ENCODE results near the gene S1PR4.
"Not testable (repeated sequence)": the region's sequence is repeated elsewhere in the genome, so short reads cannot be mapped to it uniquely, and the experiment has no call there.

S1PR4 gene

DNA sequence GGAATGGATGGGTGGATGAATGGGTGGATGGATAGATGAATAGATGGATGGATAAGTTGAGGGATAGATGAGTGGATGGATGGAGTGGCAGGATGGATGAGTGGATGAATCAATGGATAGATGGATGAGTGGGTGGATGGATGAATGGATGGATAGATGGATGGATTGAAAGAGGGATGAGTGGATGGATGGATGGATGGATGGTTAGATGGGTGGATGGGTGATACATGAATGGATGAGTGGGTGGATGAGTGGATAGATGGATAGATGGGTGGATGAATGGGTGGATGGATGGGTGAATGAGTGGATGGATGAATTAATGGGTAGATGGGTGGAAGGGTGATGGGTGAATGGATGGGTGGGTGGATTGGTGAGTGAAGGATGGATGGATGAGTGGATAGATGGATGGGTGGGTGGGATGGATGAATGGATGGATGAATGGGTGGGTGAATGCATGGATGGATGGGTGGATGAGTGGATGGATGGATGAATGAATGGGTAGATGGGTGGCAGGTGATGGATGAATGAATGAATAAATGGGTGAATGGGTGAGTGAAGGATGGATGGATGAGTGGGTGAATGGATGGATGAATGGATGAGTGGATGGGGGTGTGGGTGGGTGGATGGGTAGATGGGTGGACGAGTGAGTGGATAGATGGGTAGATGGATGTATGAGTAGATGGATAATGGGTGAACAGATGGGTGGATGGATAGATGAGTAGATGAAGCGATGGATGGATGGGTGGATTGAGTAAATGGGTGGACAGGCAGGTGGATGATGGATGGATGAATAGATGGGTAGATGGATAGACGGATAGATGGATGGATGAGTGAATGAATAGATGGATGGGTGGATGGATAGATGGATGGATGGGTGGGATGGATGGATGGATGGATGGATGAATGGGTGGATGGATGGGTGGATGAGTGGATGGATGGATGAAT, 25.0 kb upstream of the S1PR4 start:
- no peak for DNase-seq

DNA sequence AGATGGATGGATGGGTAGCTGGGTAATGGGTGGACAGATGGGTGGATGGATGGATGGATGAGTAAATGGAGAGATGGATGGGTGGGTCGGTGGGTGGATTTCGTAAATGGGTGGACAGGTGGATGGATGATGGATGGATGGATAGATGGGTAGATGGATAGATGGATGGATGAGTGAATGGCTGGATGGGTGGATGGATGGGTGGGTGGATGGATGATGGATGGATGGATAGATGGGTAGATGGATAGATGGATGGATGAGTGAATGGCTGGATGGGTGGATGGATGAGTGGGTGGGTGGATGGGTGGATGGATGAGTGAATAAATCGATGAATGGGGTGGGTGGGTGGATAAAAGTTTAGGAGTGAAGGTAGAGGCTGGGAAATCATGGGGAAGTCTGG, 24.1 kb upstream of the S1PR4 start:
- not testable (repeated sequence) for DNase-seq

GRCh38 chr19:3154957-3155736, 23.4 kb upstream of the S1PR4 start:
- DNase-seq, result no peak

- no peak for DNase-seq
Observed at GRCh38 chr19:3157096-3157845, 21.3 kb upstream of the S1PR4 start.

GRCh38 chr19:3159565-3159964, 19.0 kb upstream of the S1PR4 start:
- DNase-seq, result no peak

- DNase-seq, result no peak
Observed at GRCh38 chr19:3160219-3160618, 18.4 kb upstream of the S1PR4 start.

- no peak for DNase-seq
Observed at GRCh38 chr19:3161453-3161852, 17.1 kb upstream of the S1PR4 start.

GRCh38 chr19:3162418-3163229, 15.9 kb upstream of the S1PR4 start:
- DNase-seq, result no peak

- peak; percentile 55 for DNase-seq
Observed at GRCh38 chr19:3163230-3163886, 15.2 kb upstream of the S1PR4 start.

DNA sequence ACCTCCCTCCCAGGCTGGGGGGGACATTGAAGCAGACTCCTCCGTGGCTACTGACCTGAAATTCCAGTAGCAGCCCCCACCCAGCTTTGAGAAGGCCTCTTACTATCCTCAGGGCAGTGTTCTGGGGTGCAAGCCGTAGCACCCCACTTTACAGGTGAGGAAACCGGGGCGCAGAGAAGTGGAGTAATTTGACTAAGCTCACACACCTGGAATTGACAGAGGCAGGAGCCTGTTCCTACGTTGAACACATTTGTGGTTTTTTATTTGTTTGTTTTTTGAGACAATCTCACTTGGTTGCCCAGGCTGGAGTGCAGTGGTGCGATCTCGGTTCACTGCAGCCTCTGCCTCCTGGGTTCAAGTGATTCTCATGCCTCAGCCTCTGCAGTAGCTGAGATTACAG, 14.6 kb upstream of the S1PR4 start:
- DNase-seq, result no peak

DNA sequence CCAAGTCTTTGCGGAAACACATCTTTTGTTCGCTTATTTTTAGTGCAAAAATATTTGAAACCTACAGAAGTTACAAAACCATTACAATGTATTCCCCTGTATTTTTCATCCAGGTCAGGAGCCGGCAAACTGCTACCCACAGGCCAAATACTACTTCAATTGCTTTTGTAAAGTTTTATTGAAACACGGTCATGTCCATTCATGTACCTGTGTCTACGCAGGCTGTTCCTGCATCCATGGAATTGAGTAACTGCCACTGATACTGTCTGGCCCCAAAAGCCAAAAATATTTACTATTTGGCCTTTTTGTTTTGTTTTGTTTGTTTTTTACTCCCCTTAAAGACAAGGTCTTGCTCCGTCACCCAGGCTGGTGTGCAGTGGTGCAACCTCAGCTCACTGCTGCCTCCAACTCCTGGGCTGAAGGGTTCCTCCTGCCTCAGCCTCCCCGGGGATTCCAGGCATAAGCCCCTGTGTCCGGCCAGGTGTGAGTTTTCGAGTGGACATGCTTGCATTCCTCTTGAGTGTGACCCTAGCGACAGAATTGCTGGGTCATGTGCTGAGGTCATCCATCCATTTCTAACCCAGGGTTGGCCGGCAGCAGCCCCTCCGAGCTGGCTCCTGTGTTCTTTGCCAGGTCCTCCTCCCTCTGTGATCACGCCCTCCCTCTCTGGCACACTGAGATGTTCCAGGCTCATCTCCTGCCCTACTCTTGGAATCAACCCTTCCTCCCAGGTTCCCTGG, 10.9 kb upstream of the S1PR4 start:
- no peak for DNase-seq

- no peak for DNase-seq
Observed at GRCh38 chr19:3171894-3172672, 6.5 kb upstream of the S1PR4 start.

DNA sequence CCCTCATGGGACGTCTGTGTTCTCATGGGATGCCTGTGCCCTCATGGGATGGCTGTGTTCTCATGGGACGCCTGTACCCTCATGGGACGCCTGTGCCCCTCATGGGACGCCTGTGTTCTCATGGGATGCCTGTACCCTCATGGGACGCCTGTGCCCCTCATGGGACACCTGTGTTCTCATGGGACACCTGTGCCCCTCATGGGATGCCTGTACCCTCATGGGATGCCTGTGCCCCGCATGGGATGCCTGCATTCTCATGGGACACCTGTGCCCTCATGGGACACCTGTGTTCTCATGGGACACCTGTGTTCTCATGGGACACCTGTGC, 5.9 kb upstream of the S1PR4 start:
- DNase-seq, result not testable (repeated sequence)

- no peak for DNase-seq
Observed at GRCh38 chr19:3175781-3176714, 2.5 kb upstream of the S1PR4 start.

DNA sequence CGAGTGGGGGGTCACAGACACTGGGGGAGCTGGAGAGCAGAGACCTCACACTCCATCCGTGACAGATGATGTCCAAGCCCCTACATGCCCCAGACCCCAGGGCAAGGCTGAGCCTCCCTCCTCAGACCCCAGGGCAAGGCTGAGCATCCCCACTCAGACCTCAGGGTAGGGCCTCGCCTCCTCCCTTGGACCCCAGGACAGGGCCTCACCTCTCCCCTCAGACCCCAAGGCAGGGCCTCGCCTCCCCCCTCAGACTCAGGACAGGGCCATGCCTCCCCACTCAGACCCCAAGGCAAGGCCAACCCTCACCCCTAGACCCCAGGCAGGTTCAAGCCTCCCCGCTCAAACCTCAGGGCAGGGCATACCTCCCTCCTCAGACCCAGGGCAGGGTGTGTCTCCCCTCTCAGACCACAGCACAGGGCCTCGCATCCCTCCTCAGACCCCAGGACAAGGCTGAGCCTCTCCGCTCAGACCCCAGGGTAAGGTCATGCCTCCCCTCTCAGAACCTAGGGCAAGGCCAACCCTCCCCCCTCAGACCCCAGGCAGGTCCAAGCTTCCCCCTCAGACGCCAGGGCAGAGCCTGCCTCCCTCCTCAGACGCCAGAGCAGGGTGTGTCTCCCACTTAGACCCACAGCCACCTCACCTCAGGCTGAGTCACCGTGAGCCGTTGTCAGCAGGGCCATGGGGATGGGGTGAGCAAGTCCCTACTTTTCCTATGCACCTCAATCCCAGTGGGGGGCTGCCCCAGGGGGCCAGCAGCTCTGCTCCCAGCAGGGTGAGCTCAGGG, 1.7 kb upstream of the S1PR4 start:
- no peak for DNase-seq

DNA sequence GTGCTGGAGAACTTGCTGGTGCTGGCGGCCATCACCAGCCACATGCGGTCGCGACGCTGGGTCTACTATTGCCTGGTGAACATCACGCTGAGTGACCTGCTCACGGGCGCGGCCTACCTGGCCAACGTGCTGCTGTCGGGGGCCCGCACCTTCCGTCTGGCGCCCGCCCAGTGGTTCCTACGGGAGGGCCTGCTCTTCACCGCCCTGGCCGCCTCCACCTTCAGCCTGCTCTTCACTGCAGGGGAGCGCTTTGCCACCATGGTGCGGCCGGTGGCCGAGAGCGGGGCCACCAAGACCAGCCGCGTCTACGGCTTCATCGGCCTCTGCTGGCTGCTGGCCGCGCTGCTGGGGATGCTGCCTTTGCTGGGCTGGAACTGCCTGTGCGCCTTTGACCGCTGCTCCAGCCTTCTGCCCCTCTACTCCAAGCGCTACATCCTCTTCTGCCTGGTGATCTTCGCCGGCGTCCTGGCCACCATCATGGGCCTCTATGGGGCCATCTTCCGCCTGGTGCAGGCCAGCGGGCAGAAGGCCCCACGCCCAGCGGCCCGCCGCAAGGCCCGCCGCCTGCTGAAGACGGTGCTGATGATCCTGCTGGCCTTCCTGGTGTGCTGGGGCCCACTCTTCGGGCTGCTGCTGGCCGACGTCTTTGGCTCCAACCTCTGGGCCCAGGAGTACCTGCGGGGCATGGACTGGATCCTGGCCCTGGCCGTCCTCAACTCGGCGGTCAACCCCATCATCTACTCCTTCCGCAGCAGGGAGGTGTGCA, 587 bp downstream of the S1PR4 start:
- DNase-seq, result no peak

- DNase-seq, result no peak
Observed at GRCh38 chr19:3179739-3180293, 1.2 kb downstream of the S1PR4 start.

All from NCI-H2029 treated with DMSO at 0.1 percent for 48 hours (cell line).